Hepatocyte (in vitro differentiated cells): ENCODE measurements around the gene ZCCHC8. TPM values are rescaled to one million over a fixed set of nuclear protein-coding genes. Genes with fewer than 3 reads are reported as not detected.

ENCODE experiments used
- DNase-seq: peaks from one replicate; pipeline ENCODE4 v3.0.0-alpha.2; 2016; ENCODE audit warnings: low spot score
- H2AFZ ChIP-seq: fragments of 200-600 bp; sonication (generic); 2 replicates; pipeline ENCODE4 v1.6.0; 2016; ENCODE audit warnings: antibody characterized with exemption, mild to moderate bottlenecking
- H3K27ac ChIP-seq: fragments of 200-600 bp; sonication (generic); 2 replicates; pipeline ENCODE4 v1.5.1; 2016; ENCODE audit warnings: mild to moderate bottlenecking
- H3K27me3 ChIP-seq: fragments of 200-600 bp; sonication (generic); 2 replicates; pipeline ENCODE4 v1.6.1; 2016
- H3K36me3 ChIP-seq: fragments of 200-600 bp; sonication (generic); replicated peaks from 2 replicates; pipeline ENCODE4 v1.5.1; 2016; ENCODE audit warnings: low read depth; ENCODE audit not compliant: insufficient read depth
- H3K4me1 ChIP-seq: fragments of 200-600 bp; sonication (generic); 2 replicates; pipeline ENCODE4 v1.5.1; 2016; ENCODE audit warnings: mild to moderate bottlenecking, moderate library complexity; ENCODE audit not compliant: insufficient read depth
- H3K4me2 ChIP-seq: fragments of 200-600 bp; sonication (generic); 2 replicates; pipeline ENCODE4 v1.6.0; 2016
- H3K4me3 ChIP-seq: fragments of 200-600 bp; sonication (generic); 2 replicates; pipeline ENCODE4 v1.5.1; 2016; ENCODE audit warnings: mild to moderate bottlenecking
- H3K79me2 ChIP-seq: fragments of 200-600 bp; sonication (generic); 2 replicates; pipeline ENCODE4 v1.6.0; 2017; ENCODE audit warnings: mild to moderate bottlenecking
- H3K9me2 ChIP-seq: fragments of 200-600 bp; sonication (generic); replicated peaks from 2 replicates; pipeline ENCODE4 v1.6.0; 2017; ENCODE audit warnings: mild to moderate bottlenecking; ENCODE audit not compliant: insufficient read depth
- H3K9me3 ChIP-seq: fragments of 200-600 bp; sonication (generic); 2 replicates; pipeline ENCODE4 v1.5.1; 2016; ENCODE audit warnings: low read depth, mild to moderate bottlenecking
- H4K20me1 ChIP-seq: fragments of 200-600 bp; sonication (generic); 2 replicates; pipeline ENCODE4 v1.6.0; 2016; ENCODE audit warnings: mild to moderate bottlenecking; ENCODE audit not compliant: insufficient read depth, poor library complexity, severe bottlenecking
- CTCF ChIP-seq: fragments of 200-600 bp; sonication (generic); IDR thresholded peaks from 2 replicates; pipeline ENCODE4 v1.5.1; 2016; ENCODE audit warnings: antibody characterized with exemption, mild to moderate bottlenecking; ENCODE audit not compliant: poor library complexity
- EZH2 ChIP-seq: fragments of 200-600 bp; sonication (generic); IDR thresholded peaks from 2 replicates; pipeline ENCODE4 v1.6.1; 2016; ENCODE audit warnings: antibody characterized with exemption, mild to moderate bottlenecking, borderline replicate concordance
- EZH2phosphoT487 ChIP-seq: fragments of 200-600 bp; sonication (generic); IDR thresholded peaks from one replicate; pipeline ENCODE4 v1.6.1; 2018; ENCODE audit warnings: antibody characterized with exemption, mild to moderate bottlenecking, low read depth, moderate library complexity; ENCODE audit not compliant: unreplicated experiment, severe bottlenecking
- WGBS: methylation state at CpG from one replicate; pipeline ENCODE4 v1.1.6; 2016; ENCODE audit warnings: low lambda C conversion rate; ENCODE audit errors: missing lambda C conversion rate; 5-methylcytosine and 5-hydroxymethylcytosine counted together
- polyA plus RNA-seq: library from polyadenylated mRNA; unstranded; fragments of >200 nt; fragmentation: Nextera tagmentation; extraction: Ambion mirVana; gene quantifications from 2 replicates; pipeline ENCODE4 v1.2.1, GENCODE V29; 2016
- total RNA-seq: library from RNA; depleted of rRNA; stranded (reverse); fragments of >200 nt; gene quantifications from 2 replicates; pipeline ENCODE4 v1.2.3, GENCODE V29; 2014

Gene ZCCHC8
- total and polyA plus RNA-seq, 2 experiments from 2014 or later = 12.2 to 24.5 TPM

GRCh38 chr12:122526683-122527477 lies 26.1 kb upstream of the ZCCHC8 start, which contains the start of the genes KNTC1 and RSRC2:
TSS of gene KNTC1 (plus strand) at chr12:122527249. CDS start at chr12:122530064, 2,815 bp downstream.
TSS of gene RSRC2 (minus strand) at chr12:122526936. CDS start at chr12:122526853, 83 bp downstream.
- no peaks in the 10 kb centered on the region for H3K36me3 ChIP-seq
- H3K9me3 ChIP-seq = no peaks in the 10 kb centered on the region
- peak within 1 kb of the TSS; percentile 99 for H3K4me3 ChIP-seq
- H4K20me1 ChIP-seq = peaks cover 37% of the 10 kb centered on the region
- no peak for TF ChIP-seq CTCF
- TF ChIP-seq EZH2 = no peak
- no peak for TF ChIP-seq EZH2phosphoT487
- H3K79me2 ChIP-seq = peaks cover 67% of the 10 kb centered on the region
- WGBS = under 1% methylated on average over 51 of the region's 51 CpGs
- H3K27ac ChIP-seq = peak within 1 kb of the TSS; percentile 99
- peak; percentile 100 for DNase-seq
- peak within 1 kb of the TSS; percentile 81 for H3K4me2 ChIP-seq
- H2AFZ ChIP-seq = peak within 1 kb of the TSS; percentile 61
- no peaks in the 10 kb centered on the region for H3K9me2 ChIP-seq
- no peaks in the 10 kb centered on the region for H3K27me3 ChIP-seq
- peaks cover 19% of the 10 kb centered on the region for H3K4me1 ChIP-seq

GRCh38 chr12:122523846-122524718 lies 23.4 kb upstream of the ZCCHC8 start:
- no peak for DNase-seq

GRCh38 chr12:122523280-122523679 lies 22.5 kb upstream of the ZCCHC8 start:
- TF ChIP-seq EZH2phosphoT487 = no peak
- no peak for TF ChIP-seq EZH2
- TF ChIP-seq CTCF = no peak
- Histone ChIP-seq H3K4me1 (peaks cover 19% of the 10 kb centered on the region), H3K36me3 (peaks cover 12% of the 10 kb centered on the region), H3K79me2 (peaks cover 85% of the 10 kb centered on the region), H3K9me3 (no peaks in the 10 kb centered on the region), H3K27ac (peak overlapping the region; percentile 17), H2AFZ (no peak overlapping the region), H3K27me3 (no peaks in the 10 kb centered on the region), H3K4me3 (peak overlapping the region; percentile 72), H3K9me2 (no peaks in the 10 kb centered on the region), H4K20me1 (peaks cover 73% of the 10 kb centered on the region), H3K4me2 (peak overlapping the region; percentile 88)
- peak; percentile 19 for DNase-seq
- 42% methylated on average over 8 of the region's 8 CpGs for WGBS

More at GRCh38 chr12:122523846-122524718, 23.4 kb upstream of the ZCCHC8 start:
- H3K4me1 ChIP-seq = peaks cover 19% of the 10 kb centered on the region
- H3K27ac ChIP-seq = peak overlapping the region; percentile 76
- peaks cover 65% of the 10 kb centered on the region for H4K20me1 ChIP-seq
- peaks cover 85% of the 10 kb centered on the region for H3K79me2 ChIP-seq
- peak overlapping the region; percentile 88 for H3K4me2 ChIP-seq
- WGBS = 24% methylated on average over 8 of the region's 8 CpGs
- no peak for TF ChIP-seq EZH2phosphoT487
- TF ChIP-seq EZH2 = no peak
- no peak for TF ChIP-seq CTCF
- peak overlapping the region; percentile 72 for H3K4me3 ChIP-seq
- H3K9me2 ChIP-seq = no peaks in the 10 kb centered on the region
- no peaks in the 10 kb centered on the region for H3K27me3 ChIP-seq
- no peaks in the 10 kb centered on the region for H3K9me3 ChIP-seq
- H3K36me3 ChIP-seq = peaks cover 8% of the 10 kb centered on the region
- no peak overlapping the region for H2AFZ ChIP-seq
